Fibroblast of skin of abdomen (primary cell): Measurements from ENCODE around the gene CEP250.
"Not testable (repeated sequence)": the region's sequence is repeated elsewhere in the genome, so short reads cannot be mapped to it uniquely, and the experiment has no call there.

Experiments used
- DNase-seq: peaks from one replicate; pipeline ENCODE4 v3.0.0-alpha.2; 2013

The CEP250 gene

GRCh38 chr20:35496481-35496880 lies 41.1 kb downstream of the CEP250 start:
- no peak for DNase-seq

DNA sequence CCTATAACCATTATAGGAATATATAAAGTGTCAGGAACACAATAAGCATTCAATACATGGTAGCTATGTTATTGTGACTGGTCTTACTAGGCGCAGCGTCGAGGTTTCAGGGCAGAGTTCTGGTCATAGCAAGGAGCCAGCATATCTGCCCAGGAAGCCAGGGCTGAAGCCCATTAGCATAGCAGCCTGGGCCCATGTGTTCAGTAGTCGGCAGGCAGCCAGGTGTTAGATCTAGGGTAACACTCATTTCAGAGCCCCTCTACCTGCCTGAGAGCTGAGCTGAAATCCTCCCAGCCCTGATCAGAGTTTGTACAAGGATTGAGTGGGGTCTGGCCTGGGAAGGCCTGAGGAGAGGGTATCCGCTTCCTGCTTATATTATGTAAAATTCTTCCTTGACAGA lies 41.9 kb downstream of the CEP250 start:
- no peak for DNase-seq

DNA sequence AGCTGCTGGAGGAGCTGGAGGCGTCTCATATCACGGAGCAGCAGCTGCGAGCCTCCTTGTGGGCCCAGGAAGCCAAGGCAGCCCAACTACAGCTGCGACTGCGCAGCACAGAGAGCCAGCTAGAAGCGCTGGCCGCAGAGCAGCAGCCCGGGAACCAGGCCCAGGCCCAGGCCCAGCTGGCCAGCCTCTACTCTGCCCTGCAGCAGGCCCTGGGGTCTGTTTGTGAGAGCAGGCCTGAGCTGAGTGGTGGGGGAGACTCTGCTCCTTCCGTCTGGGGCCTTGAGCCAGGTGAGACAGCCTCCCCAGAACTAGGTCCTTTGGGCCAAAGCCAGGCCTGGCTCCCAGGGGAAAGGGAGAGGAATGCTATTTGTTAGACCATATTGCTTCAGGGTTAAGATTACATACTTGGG lies 42.4 kb downstream of the CEP250 start:
- DNase-seq, result peak; percentile 19

DNA sequence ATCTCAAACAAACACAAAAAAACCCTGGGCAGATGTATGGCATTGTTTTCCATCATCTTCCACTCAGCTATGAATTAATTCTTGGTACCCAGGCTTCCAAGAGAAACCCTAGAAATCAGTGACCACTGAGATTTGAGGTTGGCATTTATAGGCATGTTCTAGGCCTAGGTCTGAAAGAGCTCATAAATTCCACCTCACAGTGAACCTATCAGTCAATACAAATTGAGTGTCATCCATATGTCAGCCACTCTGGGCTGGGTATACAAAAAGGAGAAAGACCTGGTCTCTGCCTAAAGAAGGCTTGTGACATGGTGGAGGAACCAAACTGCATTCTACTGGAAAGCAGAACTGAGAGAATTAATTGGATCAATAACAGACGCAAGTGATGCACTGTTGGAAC lies 43.9 kb downstream of the CEP250 start:
- DNase-seq, result no peak

DNA sequence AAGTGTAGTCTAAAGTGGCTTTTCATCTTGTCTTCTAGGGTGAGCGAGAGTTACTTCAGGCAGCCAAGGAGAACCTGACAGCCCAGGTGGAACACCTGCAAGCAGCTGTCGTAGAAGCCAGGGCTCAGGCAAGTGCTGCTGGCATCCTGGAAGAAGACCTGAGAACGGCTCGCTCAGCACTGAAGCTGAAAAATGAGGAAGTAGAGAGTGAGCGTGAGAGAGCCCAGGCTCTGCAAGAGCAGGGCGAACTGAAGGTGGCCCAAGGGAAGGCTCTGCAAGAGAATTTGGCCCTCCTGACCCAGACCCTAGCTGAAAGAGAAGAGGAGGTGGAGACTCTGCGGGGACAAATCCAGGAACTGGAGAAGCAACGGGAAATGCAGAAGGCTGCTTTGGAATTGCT lies 47.0 kb downstream of the CEP250 start:
- DNase-seq, result no peak

DNA sequence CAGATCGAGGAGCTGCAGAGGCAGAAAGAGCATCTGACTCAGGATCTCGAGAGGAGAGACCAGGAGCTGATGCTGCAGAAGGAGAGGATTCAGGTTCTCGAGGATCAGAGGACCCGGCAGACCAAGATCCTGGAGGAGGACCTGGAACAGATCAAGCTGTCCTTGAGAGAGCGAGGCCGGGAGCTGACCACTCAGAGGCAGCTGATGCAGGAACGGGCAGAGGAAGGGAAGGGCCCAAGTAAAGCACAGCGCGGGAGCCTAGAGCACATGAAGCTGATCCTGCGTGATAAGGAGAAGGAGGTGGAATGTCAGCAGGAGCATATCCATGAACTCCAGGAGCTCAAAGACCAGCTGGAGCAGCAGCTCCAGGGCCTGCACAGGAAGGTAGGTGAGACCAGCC lies 47.9 kb downstream of the CEP250 start:
- no peak for DNase-seq

- no peak for DNase-seq
Observed at GRCh38 chr20:35503841-35504561, 48.6 kb downstream of the CEP250 start.

- DNase-seq, result no peak
Observed at GRCh38 chr20:35504751-35505150, 49.4 kb downstream of the CEP250 start.

DNA sequence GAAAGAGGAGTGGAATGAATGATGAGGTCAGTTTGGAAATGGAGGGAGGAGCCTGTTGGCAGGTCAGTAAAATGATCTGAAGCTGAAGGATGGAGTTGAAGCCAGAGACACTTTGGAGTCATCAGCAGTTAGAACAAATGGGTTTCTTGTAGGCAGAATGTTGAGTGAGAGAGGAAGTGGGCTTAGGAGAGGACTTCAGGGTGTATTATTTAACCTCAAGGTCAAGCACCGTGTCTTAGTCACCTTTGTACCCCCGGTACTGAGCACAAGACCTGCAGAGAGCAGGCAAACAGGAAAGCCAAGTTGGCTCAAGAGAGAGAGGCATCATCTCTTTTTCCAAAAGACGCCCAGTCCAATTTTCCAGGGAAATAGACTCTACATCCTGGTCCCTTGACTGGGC lies 50.8 kb downstream of the CEP250 start:
- no peak for DNase-seq

DNA sequence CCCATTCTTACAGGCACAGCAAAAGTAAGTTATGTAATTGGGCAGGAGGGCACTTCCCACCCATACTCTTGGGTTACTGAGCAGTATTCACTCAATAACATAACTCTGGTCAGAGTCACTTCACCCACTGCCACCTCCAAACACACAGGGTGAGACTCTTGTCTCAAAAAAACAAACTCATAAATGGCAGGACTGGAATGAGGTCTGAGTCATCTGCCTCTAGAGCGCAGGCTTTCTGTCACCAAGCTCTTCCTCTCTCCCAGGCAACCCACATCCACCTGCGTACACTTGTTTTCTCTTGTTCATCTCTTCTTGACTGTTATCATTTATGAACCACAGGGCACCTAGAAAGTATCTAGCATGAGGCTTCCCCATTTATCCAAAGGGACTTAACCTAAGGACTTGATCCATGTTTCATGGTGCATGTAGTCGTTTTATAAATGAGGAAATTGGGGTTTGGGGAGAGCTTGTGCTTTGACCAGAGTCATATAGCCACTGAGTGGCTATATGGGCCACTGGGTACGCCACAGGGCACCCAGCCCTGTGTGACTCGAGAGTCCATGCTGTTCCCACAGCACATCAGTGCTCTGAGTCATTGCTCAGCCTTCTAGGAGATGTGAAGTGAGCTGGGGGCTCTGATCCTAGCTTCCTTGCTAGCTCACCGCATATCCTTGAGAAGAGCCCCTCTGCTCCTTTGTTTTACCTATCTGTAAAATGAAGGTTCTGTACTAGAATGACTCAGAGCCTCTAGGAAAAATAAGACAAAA lies 51.7 kb downstream of the CEP250 start:
- DNase-seq, result no peak

- no peak for DNase-seq
Observed at GRCh38 chr20:35508493-35509218, 53.3 kb downstream of the CEP250 start.

GRCh38 chr20:35510951-35511735 lies 55.7 kb downstream of the CEP250 start:
- DNase-seq, result peak; percentile 46

- DNase-seq, result peak; percentile 46
Observed at GRCh38 chr20:35511814-35512420, 56.5 kb downstream of the CEP250 start.

GRCh38 chr20:35514371-35514932 lies 59.1 kb downstream of the CEP250 start:
- no peak for DNase-seq

- no peak for DNase-seq
Observed at GRCh38 chr20:35515341-35515740, 59.9 kb downstream of the CEP250 start.

DNA sequence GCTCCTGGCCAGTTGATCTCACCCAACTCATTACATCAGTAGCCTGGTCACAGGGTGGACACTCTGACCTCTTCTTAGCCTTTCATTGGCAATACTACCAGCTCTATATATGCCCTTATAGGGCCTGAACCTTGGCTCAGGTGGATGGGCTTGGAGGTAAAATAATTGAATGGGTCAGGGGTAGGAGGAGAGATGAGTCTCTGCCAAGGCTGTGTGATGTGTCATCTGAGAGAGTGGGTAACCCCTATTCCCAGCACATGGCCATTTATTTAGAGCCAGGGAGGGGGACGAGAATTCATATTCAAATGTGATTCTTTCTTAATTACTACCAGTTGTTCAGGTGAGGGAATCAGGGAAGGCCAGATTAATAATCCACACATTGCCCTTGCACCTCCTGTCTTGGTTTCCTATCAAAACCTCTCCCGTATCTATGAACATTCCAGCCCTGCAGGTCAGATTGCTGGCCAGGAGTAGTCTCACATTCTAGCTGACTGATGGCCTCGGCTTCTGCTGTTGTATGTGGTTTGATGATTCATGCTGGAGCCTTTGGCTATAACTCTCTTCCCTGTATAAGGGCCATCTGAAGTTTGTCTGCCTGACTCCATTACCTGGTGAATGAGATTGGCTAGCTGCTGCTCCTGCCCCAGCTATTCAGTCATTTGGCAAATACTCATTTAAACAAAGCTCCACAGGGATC lies 60.7 kb downstream of the CEP250 start:
- DNase-seq, result peak; percentile 83

GRCh38 chr20:35517125-35517524 lies 61.7 kb downstream of the CEP250 start:
- no peak for DNase-seq

GRCh38 chr20:35517767-35518166 lies 62.4 kb downstream of the CEP250 start:
- not testable (repeated sequence) for DNase-seq

- no peak for DNase-seq
Observed at GRCh38 chr20:35518955-35519354, 63.6 kb downstream of the CEP250 start.

DNA sequence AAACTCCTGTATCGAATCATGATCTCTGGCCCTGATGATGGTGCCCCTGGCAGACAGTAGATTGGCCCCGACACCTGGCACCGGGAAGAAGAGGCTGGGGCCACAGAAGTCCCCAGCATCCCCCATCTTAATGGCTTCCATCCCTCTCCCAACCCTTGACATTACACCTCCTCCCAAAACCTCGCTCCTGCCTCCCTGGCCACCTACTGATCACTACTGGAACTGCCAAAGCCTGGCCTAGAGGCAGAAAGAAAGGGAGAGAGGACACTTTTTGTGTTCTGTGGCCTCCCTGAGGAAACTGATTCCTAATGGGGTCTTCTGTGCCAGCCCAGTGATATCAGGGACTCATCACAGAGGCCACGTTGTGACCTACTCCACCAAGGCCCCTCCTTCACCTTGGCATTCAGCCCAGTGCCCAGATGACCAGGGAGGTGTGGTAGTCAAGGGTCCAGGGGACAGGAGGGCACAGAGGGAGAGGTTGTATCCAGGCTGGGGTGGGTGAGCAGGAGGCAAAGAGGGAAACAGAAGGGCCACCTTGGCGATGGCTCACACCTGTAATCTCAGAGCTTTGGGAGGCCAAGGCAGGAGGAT lies 68.0 kb downstream of the CEP250 start:
- no peak for DNase-seq

GRCh38 chr20:35525639-35526038 lies 70.2 kb downstream of the CEP250 start:
- DNase-seq, result no peak
